Ovary (tissue), 9 donors: ENCODE results near the gene ADARB2. TPM values are rescaled to one million over a fixed set of nuclear protein-coding genes. Genes with fewer than 3 reads are reported as not detected.

Experiments
- DNase-seq, 5 donors: peaks; one replicate each; pipeline ENCODE4 v3.0.0-alpha.2; 2019 to 2020
- H3K27ac ChIP-seq, 2 donors: fragments of 200-600 bp; one replicate each; pipeline versions ENCODE4 v1.5.1 to v1.8.0; 2019 to 2022
- H3K27me3 ChIP-seq: fragments of 200-600 bp; one replicate; pipeline ENCODE4 v1.8.0; 2022
- H3K36me3 ChIP-seq: fragments of 200-600 bp; sonication (generic); one replicate; pipeline ENCODE4 v1.5.1; 2019
- H3K4me1 ChIP-seq: one replicate; pipeline ENCODE4 v1.8.1; 2013; ENCODE audit warnings: mild to moderate bottlenecking, moderate library complexity; ENCODE audit not compliant: insufficient read depth
- H3K4me3 ChIP-seq: fragments of 200-600 bp; sonication (generic); one replicate; pipeline ENCODE4 v1.5.1; 2017
- H3K9me3 ChIP-seq, 2 donors: fragments of 200-600 bp in 1 of 2; sonication (generic) in 1 of 2; one replicate each; pipeline versions ENCODE4 v1.5.1 to v1.8.1; 2013 to 2019; ENCODE audit warnings: mild to moderate bottlenecking in 1 of 2, moderate library complexity in 1 of 2
- EP300 ChIP-seq: sonication (generic); formaldehyde crosslinking; IDR thresholded peaks from one replicate; pipeline ENCODE4 v1.6.1; 2017; ENCODE audit warnings: antibody characterized with exemption
- POLR2A ChIP-seq: fragments of 450-650 bp; IDR thresholded peaks from one replicate; pipeline ENCODE4 v1.6.1; 2017; ENCODE audit warnings: antibody characterized with exemption, mild to moderate bottlenecking, moderate library complexity
- WGBS, 3 donors: extraction: QIAGEN DNeasy Blood & Tissue Kit in 1 of 3; methylation state at CpG; one replicate each; pipeline versions ENCODE4 v1.1.5 to v1.1.7; 2013 to 2017; 5-methylcytosine and 5-hydroxymethylcytosine counted together
- intact Hi-C, 4 donors: fragments of 100-400 bp; cut with DNase I; formaldehyde crosslinking; loops; one replicate each; pipeline versions ENCODE4 v1.11.0 to v1.15.1; 2022 to 2023
- polyA plus RNA-seq, 2 donors: library from polyadenylated mRNA; stranded (reverse); fragments of 200-250 nt in 1 of 2; fragments of 350-450 nt in 1 of 2; fragmentation: Illumina TruSeq in 1 of 2; extraction: RNeasy Lipid Tissue Mini Kit (QIAGEN cat#74804) in 1 of 2; gene quantifications; one replicate each; pipeline ENCODE4 v1.2.3, GENCODE V29; 2013 to 2014
- total RNA-seq, 7 donors: library from RNA; depleted of rRNA in 2 of 7; stranded (reverse); fragments of >200 nt in 2 of 7; fragmentation: NEBNext Ultra II Directional in 3 of 7; extraction: Animal tissue kit (Norgen Biotek cat#: 25700) in 3 of 7; gene quantifications; one replicate each; pipeline versions ENCODE4 v1.1.0 to v1.2.4, GENCODE V29; 2016 to 2023
- TF ChIP-seq, protein P1 (sequence below), 3 donors: fragments of 450-650 bp in 2 of 3; fragments of 200-600 bp in 1 of 3; IDR thresholded peaks; one replicate each; pipeline versions ENCODE4 v1.5.1 to v1.8.0; 2016 to 2022; ENCODE audit warnings: antibody characterized with exemption in 3 of 3, mild to moderate bottlenecking in 1 of 3
- donor health status: DM: no; HTN: no; CAD: no; lungs with moderate emphysema.
- donor health status: DM: no; HTN: no; CAD: no.
- donor health status: Bipolar disorder and iron deficiency.
- donor health status: DM: yes; HTN: yes; CAD: no.
- donor health status: DM: no; HTN: no; CAD: no.
- donor health status: DM: yes; HTN: yes; CAD: no.

Gene ADARB2
- total and polyA plus RNA-seq, 9 donors, result 0.12 to 2.0 (median 0.36) TPM; not detected in 2

DNA sequence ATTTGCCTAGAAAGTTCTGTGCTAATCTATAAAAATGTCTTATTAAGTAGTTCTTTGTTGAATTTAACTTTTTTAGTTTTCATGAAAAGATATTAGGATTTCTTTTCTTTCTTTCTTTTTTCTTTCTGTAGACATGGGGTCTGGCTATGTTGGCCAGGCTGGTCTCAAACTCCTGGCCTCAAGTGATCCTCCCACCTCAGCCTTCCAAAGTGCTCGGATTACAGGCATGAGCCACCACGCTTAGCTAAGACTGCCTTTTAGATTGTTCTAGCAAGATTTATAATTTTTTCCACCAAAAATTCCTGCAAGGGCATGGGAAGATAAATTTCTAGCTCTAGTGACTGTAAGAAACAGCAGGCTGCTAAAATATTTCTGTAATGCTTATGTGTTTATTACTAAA is 540.7 kb downstream of the ADARB2 start:
- Histone ChIP-seq H3K27me3 (no peaks in the 10 kb centered on the region), H3K4me1 (peaks cover 5% of the 10 kb centered on the region), H3K36me3 (no peaks in the 10 kb centered on the region), H3K27ac (no peak overlapping the region), H3K9me3 (no peaks in the 10 kb centered on the region), H3K4me3 (no peak overlapping the region)
- no peak for TF ChIP-seq POLR2A
- TF ChIP-seq, protein P1, sequence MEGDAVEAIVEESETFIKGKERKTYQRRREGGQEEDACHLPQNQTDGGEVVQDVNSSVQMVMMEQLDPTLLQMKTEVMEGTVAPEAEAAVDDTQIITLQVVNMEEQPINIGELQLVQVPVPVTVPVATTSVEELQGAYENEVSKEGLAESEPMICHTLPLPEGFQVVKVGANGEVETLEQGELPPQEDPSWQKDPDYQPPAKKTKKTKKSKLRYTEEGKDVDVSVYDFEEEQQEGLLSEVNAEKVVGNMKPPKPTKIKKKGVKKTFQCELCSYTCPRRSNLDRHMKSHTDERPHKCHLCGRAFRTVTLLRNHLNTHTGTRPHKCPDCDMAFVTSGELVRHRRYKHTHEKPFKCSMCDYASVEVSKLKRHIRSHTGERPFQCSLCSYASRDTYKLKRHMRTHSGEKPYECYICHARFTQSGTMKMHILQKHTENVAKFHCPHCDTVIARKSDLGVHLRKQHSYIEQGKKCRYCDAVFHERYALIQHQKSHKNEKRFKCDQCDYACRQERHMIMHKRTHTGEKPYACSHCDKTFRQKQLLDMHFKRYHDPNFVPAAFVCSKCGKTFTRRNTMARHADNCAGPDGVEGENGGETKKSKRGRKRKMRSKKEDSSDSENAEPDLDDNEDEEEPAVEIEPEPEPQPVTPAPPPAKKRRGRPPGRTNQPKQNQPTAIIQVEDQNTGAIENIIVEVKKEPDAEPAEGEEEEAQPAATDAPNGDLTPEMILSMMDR (IDR thresholded peaks at IDR 0.05), result no peak
- 19 to 51% (median 38%) methylated on average over 2 of the region's 2 CpGs for WGBS, 3 donors
- DNase-seq, result no peak
- intact Hi-C loops, result no loop called here

DNA sequence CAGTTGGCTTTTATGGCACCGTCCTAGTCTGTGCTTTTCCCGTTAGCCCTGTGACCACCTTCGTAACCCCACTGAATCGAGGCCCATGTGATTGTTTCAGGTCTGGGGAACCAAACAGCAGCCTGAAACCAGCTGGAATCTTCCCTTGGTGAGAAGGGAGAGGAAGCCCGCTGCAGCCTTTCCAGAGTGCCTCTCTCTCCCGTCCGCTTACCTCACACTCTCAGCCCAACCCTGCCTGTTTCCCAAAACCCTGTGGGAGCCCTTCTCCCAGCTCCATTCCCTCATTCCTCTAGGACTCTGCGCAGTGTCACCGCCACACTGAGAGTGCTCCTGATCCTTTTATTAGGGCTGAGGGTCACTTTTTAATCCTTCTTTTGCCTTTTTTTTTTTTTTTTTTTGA is 541.5 kb downstream of the ADARB2 start:
- Histone ChIP-seq H3K27ac (no peak overlapping the region), H3K27me3 (no peaks in the 10 kb centered on the region), H3K9me3 (no peaks in the 10 kb centered on the region), H3K4me1 (peaks cover 5% of the 10 kb centered on the region), H3K4me3 (no peak overlapping the region), H3K36me3 (no peaks in the 10 kb centered on the region)
- TF ChIP-seq POLR2A (no peak), EP300 (no peak)
- TF ChIP-seq, protein P1 (IDR thresholded peaks at IDR 0.05), result no peak
- 84 to 90% (median 87%) methylated on average over 9 of the region's 9 CpGs for whole genome bisulfite sequencing, 3 donors
- DNase-seq, result no peak
- intact Hi-C loops, result no loop called here

DNA sequence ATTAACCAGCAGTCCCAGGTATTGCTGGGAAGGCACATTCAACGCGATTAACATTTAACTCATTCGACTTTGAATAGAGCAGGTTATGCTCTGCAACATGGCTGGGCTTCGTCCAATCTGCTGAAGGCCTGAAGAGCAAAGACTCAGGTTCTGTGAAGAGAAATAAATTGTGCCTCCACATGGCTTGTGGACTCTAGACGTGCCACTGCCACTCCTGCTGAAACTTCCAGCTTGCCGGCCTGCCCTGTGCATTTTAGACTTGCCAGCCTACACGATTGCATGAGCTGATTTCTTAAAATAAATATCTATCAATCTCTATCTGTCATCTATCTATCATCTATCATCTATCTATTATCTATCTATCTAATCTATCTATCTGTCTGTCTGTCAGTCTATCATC is 543.2 kb downstream of the ADARB2 start:
- no peak for DNase-seq
- intact Hi-C loops, result no loop called here
- H3K4me1 ChIP-seq, result no peaks in the 10 kb centered on the region
- H3K27ac ChIP-seq, result no peak overlapping the region
- WGBS, 3 donors, result 88 to 91% (median 89%) methylated on average over 7 of the region's 7 CpGs
- no peak overlapping the region for H3K4me3 ChIP-seq
- H3K9me3 ChIP-seq, result no peaks in the 10 kb centered on the region
- no peaks in the 10 kb centered on the region for H3K36me3 ChIP-seq
- no peak for TF ChIP-seq POLR2A
- no peak for TF ChIP-seq EP300
- TF ChIP-seq, protein P1 (IDR thresholded peaks at IDR 0.05), result no peak
- no peaks in the 10 kb centered on the region for H3K27me3 ChIP-seq

DNA sequence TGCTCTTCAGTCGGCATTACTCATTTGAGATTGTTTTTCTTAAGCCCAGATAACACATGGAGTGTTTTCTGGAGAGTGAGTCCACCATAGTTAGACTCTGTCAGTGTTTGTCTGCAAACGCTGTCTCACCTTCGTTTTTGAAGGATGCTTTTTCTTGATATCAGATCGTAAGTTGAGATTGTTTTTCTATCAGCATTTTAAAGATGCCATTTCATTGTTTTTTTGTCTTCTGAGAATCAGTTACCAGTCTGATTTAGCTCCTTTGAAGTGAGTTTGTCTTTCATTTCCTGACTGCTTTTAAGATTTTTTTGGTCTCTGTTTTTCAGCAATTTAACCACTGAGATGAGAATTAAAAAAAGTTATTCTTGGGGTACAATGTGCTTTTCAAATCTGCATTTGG is 543.8 kb downstream of the ADARB2 start:
- 38 to 60% (median 55%) methylated on average over 4 of the region's 4 CpGs for WGBS, 3 donors
- Histone ChIP-seq H3K4me3 (no peak overlapping the region), H3K27me3 (no peaks in the 10 kb centered on the region), H3K4me1 (no peaks in the 10 kb centered on the region), H3K36me3 (no peaks in the 10 kb centered on the region), H3K27ac (no peak overlapping the region), H3K9me3 (no peaks in the 10 kb centered on the region)
- intact Hi-C loops, result no loop called here
- no peak for DNase-seq
- TF ChIP-seq POLR2A, result no peak
- TF ChIP-seq EP300, result no peak
- TF ChIP-seq, protein P1 (IDR thresholded peaks at IDR 0.05), result no peak

DNA sequence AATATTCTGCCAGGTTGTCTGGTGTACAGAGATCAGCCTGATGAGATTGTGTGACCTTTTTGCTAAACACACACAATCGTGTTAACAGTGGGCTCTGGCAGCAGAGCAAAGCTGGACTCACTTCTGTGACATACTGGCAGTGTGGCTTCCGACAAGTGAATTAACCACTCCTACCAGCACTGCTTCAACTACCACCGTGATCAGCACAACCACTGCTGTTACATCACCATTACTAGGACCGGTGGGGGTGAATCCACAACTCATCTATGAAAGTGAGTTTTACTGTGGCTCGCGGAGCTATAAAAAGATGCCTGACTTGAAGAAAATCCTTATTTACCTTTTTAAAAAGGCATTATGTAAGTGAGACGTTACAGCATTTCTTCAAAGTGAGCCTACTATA is 545.6 kb downstream of the ADARB2 start:
- H3K27ac ChIP-seq, result no peak overlapping the region
- H3K27me3 ChIP-seq, result no peaks in the 10 kb centered on the region
- intact Hi-C loops, result no loop called here
- H3K9me3 ChIP-seq, result no peaks in the 10 kb centered on the region
- 72 to 77% (median 76%) methylated on average over 7 of the region's 7 CpGs for WGBS, 3 donors
- H3K4me3 ChIP-seq, result no peak overlapping the region
- no peaks in the 10 kb centered on the region for H3K4me1 ChIP-seq
- DNase-seq, result no peak
- no peak for TF ChIP-seq POLR2A
- TF ChIP-seq EP300, result no peak
- TF ChIP-seq, protein P1 (IDR thresholded peaks at IDR 0.05), result no peak
- H3K36me3 ChIP-seq, result no peaks in the 10 kb centered on the region
